Measurements from ENCODE around the gene SWT1. TPM values are rescaled to one million over a fixed set of nuclear protein-coding genes. Genes with fewer than 3 reads are reported as not detected.

Gene SWT1
- total and polyA plus RNA-seq, 2 of the 4 experiments (the other 2 are of a cell fraction) = 0.82 to 2.7 TPM

GRCh38 chr1:185291652-185292051, 134.7 kb downstream of the SWT1 start:
- H3K18ac ChIP-seq (ENCODE audit: low read depth, low read length) = no peak overlapping the region
- no peak overlapping the region for H4K5ac ChIP-seq (ENCODE audit: low read depth, low read length)
- H2BK20ac ChIP-seq (ENCODE audit: low read depth, low read length) = no peak overlapping the region
- no peak overlapping the region for H3K9ac ChIP-seq (ENCODE audit: low read depth, low read length)
- H2BK120ac ChIP-seq (ENCODE audit: low read depth, low read length) = no peak overlapping the region
- no peak overlapping the region for H3K4ac ChIP-seq (ENCODE audit: low read depth, low read length)
- intact Hi-C loops (cut with micrococcal nuclease) = no loop called here
- DNase-seq (no peak), ATAC-seq (ENCODE audit: low read depth) (no peak)
- in situ Hi-C loops (cut with MboI; ENCODE audit: low sequenced_read_pairs) = no loop called here
- CTCF ChIA-PET = no interaction called here
- no peaks in the 10 kb centered on the region for H3K9me3 ChIP-seq (ENCODE audit: control insufficient read depth, insufficient read depth, low read length)
- no peaks in the 10 kb centered on the region for H3K9me1 ChIP-seq (ENCODE audit: insufficient read depth, low read length)
- no peak overlapping the region for H3K14ac ChIP-seq (replicated peaks; ENCODE audit: low read depth, low read length)
- no TSS peak for BruUV-seq (replicated peaks)
- H4K8ac ChIP-seq (ENCODE audit: low read depth in 2 of 2, low read length in 2 of 2) = no peak overlapping the region
- H2AK9ac ChIP-seq (replicated peaks; ENCODE audit: low read depth, low read length, poor library complexity) = no peak overlapping the region
- no peaks in the 10 kb centered on the region for H3K27me3 ChIP-seq (ENCODE audit: control insufficient read depth, insufficient read depth, low read length)
- no peak overlapping the region for H2BK5ac ChIP-seq (ENCODE audit: low read depth, low read length, poor library complexity, severe bottlenecking)
- H3K27ac ChIP-seq (ENCODE audit: insufficient read depth, low read length) = no peak overlapping the region
- no peak overlapping the region for H3K56ac ChIP-seq (ENCODE audit: extremely low read depth, insufficient read depth, low read length)
- no peak overlapping the region for H4K91ac ChIP-seq (ENCODE audit: insufficient read depth, low read depth, low read length)
- no peak overlapping the region for H2AFZ ChIP-seq (replicated peaks; ENCODE audit: low read length, poor library complexity)
- no CpG with 5 or more reads among the region's 1 CpG for WGBS, 2 experiments (ENCODE audit: extremely low coverage in 2 of 2, insufficient read length in 1 of 2)
- H3K79me1 ChIP-seq (ENCODE audit: low read depth in 1 of 2, low read length in 2 of 2) = no peaks in the 10 kb centered on the region
- H3K4me1 ChIP-seq (ENCODE audit: control insufficient read depth, insufficient read depth, low read length) = no peaks in the 10 kb centered on the region
- H3K36me3 ChIP-seq (ENCODE audit: control insufficient read depth, insufficient read depth, low read length) = peaks cover 1% of the 10 kb centered on the region; the same call in 1 of the 2 replicates
- no peak overlapping the region for H2AK5ac ChIP-seq (ENCODE audit: low read depth, low read length)
- no peak overlapping the region for H2BK15ac ChIP-seq (ENCODE audit: low read depth, low read length)
- H3K23ac ChIP-seq (ENCODE audit: low read depth, low read length) = no peak overlapping the region
- H3K4me3 ChIP-seq (ENCODE audit: insufficient read depth, low read depth, low read length) = no peak overlapping the region
- POLR2A ChIA-PET (ENCODE audit: unreplicated experiment) = no interaction called here
- H4K20me1 ChIP-seq (ENCODE audit: insufficient read depth, low read length) = no peaks in the 10 kb centered on the region
- dilution Hi-C loops (cut with HindIII; ENCODE audit: low sequenced_read_pairs, unreplicated experiment) = no loop called here
- TF ChIP-seq NFE2L2 (IDR thresholded peaks at IDR 0.05; ENCODE audit: low read depth, low read length) (no peak), CHD1 (IDR thresholded peaks at IDR 0.05; ENCODE audit: low read depth, low read length) (no peak), MAFK (IDR thresholded peaks at IDR 0.05; ENCODE audit: low read depth, low read length) (no peak), CEBPB (IDR thresholded peaks at IDR 0.05; ENCODE audit: low read depth, low read length) (no peak), CTCF (conservative IDR thresholded peaks at IDR 0.05; ENCODE audit: low read depth, low read length) (no peak), POLR2A (IDR thresholded peaks at IDR 0.05; ENCODE audit: low read depth, low read length) (no peak), BHLHE40 (IDR thresholded peaks at IDR 0.05; ENCODE audit: low read depth, low read length) (no peak), MXI1 (IDR thresholded peaks at IDR 0.05; ENCODE audit: borderline replicate concordance, low read depth, low read length) (no peak), RFX5 (IDR thresholded peaks at IDR 0.05; ENCODE audit: low read depth, low read length) (no peak), MAZ (IDR thresholded peaks at IDR 0.05; ENCODE audit: borderline replicate concordance, low read depth, low read length) (no peak), RCOR1 (IDR thresholded peaks at IDR 0.05; ENCODE audit: insufficient replicate concordance, low read length) (no peak), RAD21 (IDR thresholded peaks at IDR 0.05; ENCODE audit: low read length) (no peak), SMC3 (IDR thresholded peaks at IDR 0.05; ENCODE audit: low read depth, low read length) (no peak), ELK1 (IDR thresholded peaks at IDR 0.05; ENCODE audit: borderline replicate concordance, low read depth, low read length) (no peak), FOS (IDR thresholded peaks at IDR 0.05; ENCODE audit: low read depth, low read length) (no peak)
- TF ChIP-seq, protein P1, sequence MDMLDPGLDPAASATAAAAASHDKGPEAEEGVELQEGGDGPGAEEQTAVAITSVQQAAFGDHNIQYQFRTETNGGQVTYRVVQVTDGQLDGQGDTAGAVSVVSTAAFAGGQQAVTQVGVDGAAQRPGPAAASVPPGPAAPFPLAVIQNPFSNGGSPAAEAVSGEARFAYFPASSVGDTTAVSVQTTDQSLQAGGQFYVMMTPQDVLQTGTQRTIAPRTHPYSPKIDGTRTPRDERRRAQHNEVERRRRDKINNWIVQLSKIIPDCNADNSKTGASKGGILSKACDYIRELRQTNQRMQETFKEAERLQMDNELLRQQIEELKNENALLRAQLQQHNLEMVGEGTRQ (IDR thresholded peaks at IDR 0.05; ENCODE audit: low read depth, low read length) = no peak
- no peak overlapping the region for H3K4me2 ChIP-seq (ENCODE audit: low read depth, low read length)

Measured in IMR-90 (cell line).